Gastrocnemius medialis (tissue), 4 donors: ENCODE data around the gene LRMDA. TPM values are rescaled to one million over a fixed set of nuclear protein-coding genes. Genes with fewer than 3 reads are reported as not detected.
A peak's percentile ranks its signal among the peaks of the same experiment; 100 is the strongest.

Experiments
- ATAC-seq, 2 donors: fragments of 150-250 bp; one replicate each; pipeline ENCODE4 v1.9.1; 2016
- DNase-seq, 2 donors: peaks; one replicate each; pipeline ENCODE4 v3.0.0-alpha.2; 2019
- H3K27ac ChIP-seq, 4 donors: fragments of 200-600 bp; sonication (generic); 1 replicate in 1 of 4; 2 replicates in 3 of 4; pipeline ENCODE4 v1.5.1; 2016 to 2018; ENCODE audit warnings: mild to moderate bottlenecking in 2 of 4, moderate library complexity in 1 of 4
- H3K27me3 ChIP-seq, 3 donors: fragments of 200-600 bp; sonication (generic) in 2 of 3; 1 replicate in 1 of 3; 2 replicates in 2 of 3; pipeline versions ENCODE4 v1.5.1 to v1.6.0; 2016 to 2019; ENCODE audit warnings: mild to moderate bottlenecking in 1 of 3, moderate library complexity in 1 of 3
- H3K36me3 ChIP-seq, 2 donors: fragments of 200-600 bp; sonication (generic) in 1 of 2; one replicate each; pipeline ENCODE4 v1.5.1; 2017 to 2018
- H3K4me1 ChIP-seq, 2 donors: fragments of 200-600 bp; sonication (generic) in 1 of 2; one replicate each; pipeline ENCODE4 v1.5.1; 2016 to 2017; ENCODE audit warnings: mild to moderate bottlenecking in 2 of 2
- H3K4me3 ChIP-seq, 4 donors: fragments of 200-600 bp; sonication (generic) in 3 of 4; 1 replicate in 1 of 4; 2 replicates in 3 of 4; pipeline ENCODE4 v1.5.1; 2016 to 2019; ENCODE audit warnings: mild to moderate bottlenecking in 2 of 4
- H3K9me3 ChIP-seq, 3 donors: fragments of 200-600 bp; sonication (generic) in 2 of 3; 1 replicate in 1 of 3; 2 replicates in 2 of 3; pipeline ENCODE4 v1.5.1; 2016 to 2019
- CTCF ChIP-seq, 5 experiments: fragments of 450-650 bp in 3 of 5; fragments of 200-600 bp in 2 of 5; sonication (generic) in 2 of 5; IDR thresholded peaks in 4 of 5; conservative IDR thresholded peaks in 1 of 5; 1 replicate in 4 of 5; 2 replicates in 1 of 5; pipeline ENCODE4 v1.5.1; 2016 to 2019; ENCODE audit warnings: antibody characterized with exemption in 5 of 5, mild to moderate bottlenecking in 3 of 5, moderate library complexity in 3 of 5
- POLR2A ChIP-seq, 2 donors: fragments of 450-650 bp; IDR thresholded peaks; one replicate each; pipeline ENCODE4 v1.6.1; 2017; ENCODE audit warnings: antibody characterized with exemption in 2 of 2, mild to moderate bottlenecking in 2 of 2, moderate library complexity in 2 of 2
- in situ Hi-C, 4 donors: fragments of 200-750 bp; cut with MboI; loops; one replicate each; pipeline versions ENCODE4 v1.15.0 to v1.8.0; 2017; ENCODE audit warnings: low sequenced_read_pairs in 4 of 4
- intact Hi-C: fragments of 100-400 bp; cut with DNase I; formaldehyde crosslinking; loops from one replicate; pipeline ENCODE4 v1.15.1; 2023; ENCODE audit warnings: low total_unique reads
- total RNA-seq, 4 donors: library from RNA; depleted of rRNA; stranded (reverse); fragments of >200 nt; gene quantifications; one replicate each; pipeline versions ENCODE4 v1.1.0 to v1.2.3, GENCODE V29; 2016

The LRMDA gene
- total RNA-seq, 4 donors from 2014 or later, result 0.80 to 4.5 (median 1.4) TPM

- in situ Hi-C loops, result no loop called here
- H3K9me3 ChIP-seq, result no peaks in the 10 kb centered on the region
- ATAC-seq (peak; percentile 75 to 83), DNase-seq (peak; percentile 93 to 97)
- intact Hi-C loops, result loop anchor here (2.0 to 10.0 kb wide), 4 partner anchors 107 to 1153 kb away; no protein-coding TSS in a partner anchor
- TF ChIP-seq POLR2A (IDR thresholded peaks at IDR 0.05) (peak; percentile 86 to 91), CTCF (IDR thresholded peaks at IDR 0.05 in 4 of 5, conservative IDR thresholded peaks at IDR 0.05 in 1 of 5) (peak in 4 of 5 experiments; percentile 15 to 39 (median 34))
- H3K36me3 ChIP-seq, result no peaks in the 10 kb centered on the region
- peaks cover 0 to 37% (median 29%) of the 10 kb centered on the region in 3 donors for H3K27me3 ChIP-seq
- H3K4me3 ChIP-seq, result peak within 1 kb of the TSS; percentile 57 to 82 (median 72)
- H3K4me1 ChIP-seq, result peaks cover 0 to 30% of the 10 kb centered on the region in 2 donors
- H3K27ac ChIP-seq, result peak within 1 kb of the TSS; percentile 85 to 98 (median 98)
These were observed 29.6 kb upstream of the LRMDA start, which contains the start of gene ZNF503 for GRCh38 chr10:75401569-75402485. ZNF503 (minus strand) TSS chr10:75401764; CDS start chr10:75401419, 345 bp downstream.

- Histone ChIP-seq H3K4me1 (peaks cover 0 to 30% of the 10 kb centered on the region in 2 donors), H3K4me3 (peak overlapping the region; percentile 57 to 82 (median 72)), H3K27ac (peak overlapping the region; percentile 85 to 98 (median 98)), H3K36me3 (no peaks in the 10 kb centered on the region), H3K27me3 (peaks cover 0 to 35% (median 29%) of the 10 kb centered on the region in 3 donors), H3K9me3 (no peaks in the 10 kb centered on the region)
- TF ChIP-seq CTCF (IDR thresholded peaks at IDR 0.05 in 4 of 5, conservative IDR thresholded peaks at IDR 0.05 in 1 of 5), result no peak
- TF ChIP-seq POLR2A (IDR thresholded peaks at IDR 0.05), result peak in 1 of 2 donors; percentile 27
- in situ Hi-C loops, result no loop called here
- intact Hi-C loops, result loop anchor here (2.0 to 10.0 kb wide), 3 partner anchors 108 to 1152 kb away; no protein-coding TSS in a partner anchor
- DNase-seq, result peak in 1 of 2 donors; percentile 7
- ATAC-seq, result peak; percentile 13 to 16
These were observed 28.8 kb upstream of the LRMDA start for GRCh38 chr10:75402486-75403143.

- H3K4me3 ChIP-seq, result peak overlapping the region; percentile 57 to 82 (median 72)
- in situ Hi-C loops, result no loop called here
- H3K9me3 ChIP-seq, result no peaks in the 10 kb centered on the region
- no peak for TF ChIP-seq CTCF (IDR thresholded peaks at IDR 0.05 in 4 of 5, conservative IDR thresholded peaks at IDR 0.05 in 1 of 5)
- TF ChIP-seq POLR2A (IDR thresholded peaks at IDR 0.05), result no peak
- ATAC-seq, result peak in 1 of 2 donors; percentile 4
- peak overlapping the region; percentile 85 to 98 (median 98) for H3K27ac ChIP-seq
- no peaks in the 10 kb centered on the region for H3K36me3 ChIP-seq
- intact Hi-C loops, result loop anchor here (2.0 to 10.0 kb wide), 3 partner anchors 109 to 1151 kb away; no protein-coding TSS in a partner anchor
- H3K4me1 ChIP-seq, result peaks cover 4 to 30% of the 10 kb centered on the region in 2 donors
- no peak for DNase-seq
- peaks cover 0 to 36% (median 29%) of the 10 kb centered on the region in 3 donors for H3K27me3 ChIP-seq
These were observed 28.1 kb upstream of the LRMDA start for GRCh38 chr10:75403144-75403938.
